WTC11 (cell line): ENCODE measurements around the gene RFPL1. TPM values are rescaled to one million over a fixed set of nuclear protein-coding genes. Genes with fewer than 3 reads are reported as not detected.

ENCODE experiments used
- ATAC-seq: fragments of 200-7000 bp; cut with Tn5 transposase; 2 replicates; pipeline ENCODE4 v1.10.0; 2021; ENCODE audit warnings: mild to moderate bottlenecking, moderate library complexity
- CTCF ChIA-PET: fragments of 300-600 bp; sonication (Branson Sonifier 250); formaldehyde crosslinking; loops from one replicate; lab custom pipeline; 2021; ENCODE audit warnings: antibody characterized with exemption; lab: Charles Lee
- POLR2A ChIA-PET: fragments of 350-600 bp; sonication (Branson Sonifier 250); formaldehyde crosslinking; loops from one replicate; lab custom pipeline; 2021; ENCODE audit warnings: antibody characterized with exemption; lab: Charles Lee
- DNase-seq: peaks from one replicate; pipeline ENCODE4 v3.0.0; 2021; ENCODE audit warnings: low spot score
- H3K27ac Mint-ChIP-seq: 2 replicates; pipeline ENCODE4 v1.8.0; 2021; ENCODE audit warnings: mixed read lengths
- H3K27me3 Mint-ChIP-seq: 2 replicates; pipeline ENCODE4 v1.8.0; 2021; ENCODE audit warnings: low read depth, mild to moderate bottlenecking, moderate library complexity, mixed read lengths
- H3K36me3 Mint-ChIP-seq: 2 replicates; pipeline ENCODE4 v1.8.0; 2021; ENCODE audit warnings: mixed read lengths
- H3K4me1 Mint-ChIP-seq: 2 replicates; pipeline ENCODE4 v1.8.0; 2022; ENCODE audit warnings: mixed read lengths
- H3K4me3 Mint-ChIP-seq: 2 replicates; pipeline ENCODE4 v1.8.0; 2021; ENCODE audit warnings: mild to moderate bottlenecking, moderate library complexity, mixed read lengths
- H3K9me3 Mint-ChIP-seq: 2 replicates; pipeline ENCODE4 v1.8.0; 2021; ENCODE audit warnings: mixed read lengths
- FOXK1 ChIP-seq: sonication (generic); formaldehyde crosslinking; IDR thresholded peaks from 2 replicates; pipeline ENCODE4 v1.8.0; 2022; ENCODE audit warnings: mild to moderate bottlenecking, moderate library complexity, missing genetic modification reagents
- GTF2I ChIP-seq: fragments of 250-450 bp; sonication (Bioruptor Pico); conservative IDR thresholded peaks from 2 replicates; pipeline ENCODE4 v1.4.0; 2021; ENCODE audit warnings: mild to moderate bottlenecking
- KAT7 ChIP-seq: sonication (generic); formaldehyde crosslinking; IDR thresholded peaks from 2 replicates; pipeline ENCODE4 v1.8.1; 2023; ENCODE audit warnings: missing genetic modification reagents, mild to moderate bottlenecking, borderline replicate concordance
- RELA ChIP-seq: sonication (generic); formaldehyde crosslinking; IDR thresholded peaks from 2 replicates; pipeline ENCODE4 v1.8.1; 2022; ENCODE audit warnings: missing genetic modification reagents, mild to moderate bottlenecking, borderline replicate concordance
- ZNF396 ChIP-seq: fragments of 250-450 bp; sonication (Bioruptor Pico); IDR thresholded peaks from 2 replicates; pipeline ENCODE4 v1.8.0; 2021; ENCODE audit warnings: mild to moderate bottlenecking, moderate library complexity, borderline replicate concordance
- total RNA-seq: library from RNA; stranded (reverse); gene quantifications from 3 replicates; pipeline ENCODE4 v1.2.3, GENCODE V29; 2021
- TF ChIP-seq, protein P1 (sequence below): sonication (generic); formaldehyde crosslinking; IDR thresholded peaks from 2 replicates; pipeline ENCODE4 v1.8.0; 2023; ENCODE audit warnings: missing genetic modification reagents, mild to moderate bottlenecking, borderline replicate concordance
- TF ChIP-seq, protein P2 (sequence below): sonication (generic); formaldehyde crosslinking; IDR thresholded peaks from 2 replicates; pipeline ENCODE4 v1.8.1; 2022; ENCODE audit warnings: missing genetic modification reagents, borderline replicate concordance
- TF ChIP-seq, protein P3 (sequence below): sonication (generic); formaldehyde crosslinking; IDR thresholded peaks from 2 replicates; pipeline ENCODE4 v1.8.1; 2022; ENCODE audit warnings: mild to moderate bottlenecking, missing genetic modification reagents, moderate library complexity, borderline replicate concordance
- TF ChIP-seq, protein P4 (sequence below): fragments of 200-600 bp; IDR thresholded peaks from 2 replicates; pipeline ENCODE4 v1.8.0; 2022; ENCODE audit warnings: antibody characterized with exemption
- TF ChIP-seq, protein P5 (sequence below): sonication (generic); formaldehyde crosslinking; IDR thresholded peaks from 2 replicates; pipeline ENCODE4 v1.8.1; 2023; ENCODE audit warnings: mild to moderate bottlenecking, missing genetic modification reagents
- TF ChIP-seq, protein P6 (sequence below): fragments of 250-450 bp; sonication (Bioruptor Pico); IDR thresholded peaks from 2 replicates; pipeline ENCODE4 v1.9.0; 2021; ENCODE audit warnings: moderate library complexity, mild to moderate bottlenecking, inconsistent platforms, borderline replicate concordance
- TF ChIP-seq, protein P7 (sequence below): sonication (generic); formaldehyde crosslinking; conservative IDR thresholded peaks from 2 replicates; pipeline ENCODE4 v1.8.1; 2022; ENCODE audit warnings: mild to moderate bottlenecking, missing genetic modification reagents

Gene RFPL1
- total RNA-seq, 1 experiment from 2014 or later, result not detected

DNA sequence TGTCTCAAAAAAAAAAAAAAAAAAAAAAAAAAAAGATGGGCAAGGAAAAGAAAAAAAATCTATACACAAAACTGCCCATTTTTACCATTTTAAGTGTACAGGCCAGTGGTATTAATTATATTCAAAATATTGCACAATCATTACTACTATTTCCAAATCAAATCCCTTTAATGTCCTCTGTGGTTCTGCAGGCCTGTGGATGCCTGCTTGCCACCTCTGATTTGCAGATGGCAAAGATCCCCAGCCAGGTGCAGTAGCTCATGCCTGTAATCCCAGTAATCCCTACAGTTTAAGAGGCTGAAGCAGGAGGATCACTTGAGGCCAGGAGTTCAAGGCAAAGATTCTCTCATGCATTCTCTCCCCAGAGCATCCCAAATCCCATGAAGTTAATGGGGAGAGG lies 20.2 kb downstream of the RFPL1 start (continued):
- TF ChIP-seq, protein P1, sequence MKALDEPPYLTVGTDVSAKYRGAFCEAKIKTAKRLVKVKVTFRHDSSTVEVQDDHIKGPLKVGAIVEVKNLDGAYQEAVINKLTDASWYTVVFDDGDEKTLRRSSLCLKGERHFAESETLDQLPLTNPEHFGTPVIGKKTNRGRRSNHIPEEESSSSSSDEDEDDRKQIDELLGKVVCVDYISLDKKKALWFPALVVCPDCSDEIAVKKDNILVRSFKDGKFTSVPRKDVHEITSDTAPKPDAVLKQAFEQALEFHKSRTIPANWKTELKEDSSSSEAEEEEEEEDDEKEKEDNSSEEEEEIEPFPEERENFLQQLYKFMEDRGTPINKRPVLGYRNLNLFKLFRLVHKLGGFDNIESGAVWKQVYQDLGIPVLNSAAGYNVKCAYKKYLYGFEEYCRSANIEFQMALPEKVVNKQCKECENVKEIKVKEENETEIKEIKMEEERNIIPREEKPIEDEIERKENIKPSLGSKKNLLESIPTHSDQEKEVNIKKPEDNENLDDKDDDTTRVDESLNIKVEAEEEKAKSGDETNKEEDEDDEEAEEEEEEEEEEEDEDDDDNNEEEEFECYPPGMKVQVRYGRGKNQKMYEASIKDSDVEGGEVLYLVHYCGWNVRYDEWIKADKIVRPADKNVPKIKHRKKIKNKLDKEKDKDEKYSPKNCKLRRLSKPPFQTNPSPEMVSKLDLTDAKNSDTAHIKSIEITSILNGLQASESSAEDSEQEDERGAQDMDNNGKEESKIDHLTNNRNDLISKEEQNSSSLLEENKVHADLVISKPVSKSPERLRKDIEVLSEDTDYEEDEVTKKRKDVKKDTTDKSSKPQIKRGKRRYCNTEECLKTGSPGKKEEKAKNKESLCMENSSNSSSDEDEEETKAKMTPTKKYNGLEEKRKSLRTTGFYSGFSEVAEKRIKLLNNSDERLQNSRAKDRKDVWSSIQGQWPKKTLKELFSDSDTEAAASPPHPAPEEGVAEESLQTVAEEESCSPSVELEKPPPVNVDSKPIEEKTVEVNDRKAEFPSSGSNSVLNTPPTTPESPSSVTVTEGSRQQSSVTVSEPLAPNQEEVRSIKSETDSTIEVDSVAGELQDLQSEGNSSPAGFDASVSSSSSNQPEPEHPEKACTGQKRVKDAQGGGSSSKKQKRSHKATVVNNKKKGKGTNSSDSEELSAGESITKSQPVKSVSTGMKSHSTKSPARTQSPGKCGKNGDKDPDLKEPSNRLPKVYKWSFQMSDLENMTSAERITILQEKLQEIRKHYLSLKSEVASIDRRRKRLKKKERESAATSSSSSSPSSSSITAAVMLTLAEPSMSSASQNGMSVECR (CRISPR knock-in tag), result no peak
- TF ChIP-seq, protein P2, sequence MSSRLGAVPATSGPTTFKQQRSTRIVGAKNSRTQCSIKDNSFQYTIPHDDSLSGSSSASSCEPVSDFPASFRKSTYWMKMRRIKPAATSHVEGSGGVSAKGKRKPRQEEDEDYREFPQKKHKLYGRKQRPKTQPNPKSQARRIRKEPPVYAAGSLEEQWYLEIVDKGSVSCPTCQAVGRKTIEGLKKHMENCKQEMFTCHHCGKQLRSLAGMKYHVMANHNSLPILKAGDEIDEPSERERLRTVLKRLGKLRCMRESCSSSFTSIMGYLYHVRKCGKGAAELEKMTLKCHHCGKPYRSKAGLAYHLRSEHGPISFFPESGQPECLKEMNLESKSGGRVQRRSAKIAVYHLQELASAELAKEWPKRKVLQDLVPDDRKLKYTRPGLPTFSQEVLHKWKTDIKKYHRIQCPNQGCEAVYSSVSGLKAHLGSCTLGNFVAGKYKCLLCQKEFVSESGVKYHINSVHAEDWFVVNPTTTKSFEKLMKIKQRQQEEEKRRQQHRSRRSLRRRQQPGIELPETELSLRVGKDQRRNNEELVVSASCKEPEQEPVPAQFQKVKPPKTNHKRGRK (CRISPR knock-in tag), result no peak

DNA sequence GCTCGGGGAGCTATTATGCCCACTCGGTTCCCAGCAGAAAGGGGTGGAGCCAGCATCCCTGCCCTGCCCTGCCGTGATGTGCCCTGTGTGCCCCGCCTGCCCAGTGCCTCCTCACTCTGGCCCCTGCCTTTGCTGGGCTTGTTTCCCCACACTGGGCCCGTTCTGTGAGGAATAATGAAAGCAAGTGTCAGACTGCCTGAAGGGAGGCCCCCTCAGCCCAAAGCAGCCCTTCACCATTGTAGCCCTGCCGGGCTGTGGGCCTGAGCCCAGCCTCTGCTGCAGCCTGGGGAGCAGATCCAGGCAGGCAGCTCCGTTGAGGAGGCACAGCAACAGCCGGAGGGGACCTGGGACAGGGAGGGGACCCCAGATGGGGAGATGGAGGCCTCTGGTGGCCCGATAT lies 21.4 kb downstream of the RFPL1 start:
- H3K27me3 Mint-ChIP-seq, result no peaks in the 10 kb centered on the region
- no peak overlapping the region for H3K4me3 Mint-ChIP-seq
- H3K9me3 Mint-ChIP-seq, result no peaks in the 10 kb centered on the region
- CTCF ChIA-PET, result interaction anchor here (1.0 kb wide), 1 partner anchor 64 kb away, joined by 3 read pairs; no protein-coding TSS in a partner anchor
- ATAC-seq, result peak; percentile 19
- no peaks in the 10 kb centered on the region for H3K36me3 Mint-ChIP-seq
- no peak overlapping the region for H3K27ac Mint-ChIP-seq
- no peak for DNase-seq
- peaks cover 10% of the 10 kb centered on the region for H3K4me1 Mint-ChIP-seq
- POLR2A ChIA-PET, result no interaction called here
- no peak for TF ChIP-seq FOXK1 (CRISPR knock-in tag)
- TF ChIP-seq ZNF396 (CRISPR knock-in tag), result no peak
- TF ChIP-seq, protein P3, sequence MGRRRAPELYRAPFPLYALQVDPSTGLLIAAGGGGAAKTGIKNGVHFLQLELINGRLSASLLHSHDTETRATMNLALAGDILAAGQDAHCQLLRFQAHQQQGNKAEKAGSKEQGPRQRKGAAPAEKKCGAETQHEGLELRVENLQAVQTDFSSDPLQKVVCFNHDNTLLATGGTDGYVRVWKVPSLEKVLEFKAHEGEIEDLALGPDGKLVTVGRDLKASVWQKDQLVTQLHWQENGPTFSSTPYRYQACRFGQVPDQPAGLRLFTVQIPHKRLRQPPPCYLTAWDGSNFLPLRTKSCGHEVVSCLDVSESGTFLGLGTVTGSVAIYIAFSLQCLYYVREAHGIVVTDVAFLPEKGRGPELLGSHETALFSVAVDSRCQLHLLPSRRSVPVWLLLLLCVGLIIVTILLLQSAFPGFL (CRISPR knock-in tag), result no peak
- TF ChIP-seq, protein P4, sequence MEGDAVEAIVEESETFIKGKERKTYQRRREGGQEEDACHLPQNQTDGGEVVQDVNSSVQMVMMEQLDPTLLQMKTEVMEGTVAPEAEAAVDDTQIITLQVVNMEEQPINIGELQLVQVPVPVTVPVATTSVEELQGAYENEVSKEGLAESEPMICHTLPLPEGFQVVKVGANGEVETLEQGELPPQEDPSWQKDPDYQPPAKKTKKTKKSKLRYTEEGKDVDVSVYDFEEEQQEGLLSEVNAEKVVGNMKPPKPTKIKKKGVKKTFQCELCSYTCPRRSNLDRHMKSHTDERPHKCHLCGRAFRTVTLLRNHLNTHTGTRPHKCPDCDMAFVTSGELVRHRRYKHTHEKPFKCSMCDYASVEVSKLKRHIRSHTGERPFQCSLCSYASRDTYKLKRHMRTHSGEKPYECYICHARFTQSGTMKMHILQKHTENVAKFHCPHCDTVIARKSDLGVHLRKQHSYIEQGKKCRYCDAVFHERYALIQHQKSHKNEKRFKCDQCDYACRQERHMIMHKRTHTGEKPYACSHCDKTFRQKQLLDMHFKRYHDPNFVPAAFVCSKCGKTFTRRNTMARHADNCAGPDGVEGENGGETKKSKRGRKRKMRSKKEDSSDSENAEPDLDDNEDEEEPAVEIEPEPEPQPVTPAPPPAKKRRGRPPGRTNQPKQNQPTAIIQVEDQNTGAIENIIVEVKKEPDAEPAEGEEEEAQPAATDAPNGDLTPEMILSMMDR, result no peak

DNA sequence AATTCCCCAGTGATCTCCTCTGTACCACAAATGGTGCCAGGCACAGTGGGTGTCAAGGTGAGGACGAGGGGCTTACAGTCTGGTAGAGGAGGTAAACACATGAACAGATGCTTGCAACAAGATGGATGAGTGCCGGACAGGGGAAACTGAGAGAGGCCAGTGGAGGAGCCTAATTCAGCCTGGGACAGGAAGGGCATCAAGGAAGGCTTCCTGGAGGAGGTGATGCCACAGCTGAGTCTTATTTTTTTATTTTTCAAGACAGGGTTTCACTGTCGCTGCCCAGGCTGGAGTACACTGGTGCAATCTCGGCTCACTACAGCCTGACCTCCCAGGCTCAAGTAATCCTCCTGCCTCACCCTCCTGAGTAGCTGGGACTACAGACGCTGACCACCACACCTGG lies 22.9 kb downstream of the RFPL1 start:
- no peaks in the 10 kb centered on the region for H3K27me3 Mint-ChIP-seq
- H3K4me1 Mint-ChIP-seq, result peaks cover 10% of the 10 kb centered on the region
- H3K9me3 Mint-ChIP-seq, result no peaks in the 10 kb centered on the region
- ATAC-seq (no peak), DNase-seq (no peak)
- no peaks in the 10 kb centered on the region for H3K36me3 Mint-ChIP-seq
- no peak overlapping the region for H3K27ac Mint-ChIP-seq
- H3K4me3 Mint-ChIP-seq, result no peak overlapping the region
- ChIA-PET POLR2A (no interaction called here), CTCF (interaction anchor here (0.7 to 1.0 kb wide), 3 partner anchors 9 to 1458 kb away, joined by 3 read pairs; no protein-coding TSS in a partner anchor)
- TF ChIP-seq RELA (CRISPR knock-in tag), result no peak
- TF ChIP-seq, protein P5, sequence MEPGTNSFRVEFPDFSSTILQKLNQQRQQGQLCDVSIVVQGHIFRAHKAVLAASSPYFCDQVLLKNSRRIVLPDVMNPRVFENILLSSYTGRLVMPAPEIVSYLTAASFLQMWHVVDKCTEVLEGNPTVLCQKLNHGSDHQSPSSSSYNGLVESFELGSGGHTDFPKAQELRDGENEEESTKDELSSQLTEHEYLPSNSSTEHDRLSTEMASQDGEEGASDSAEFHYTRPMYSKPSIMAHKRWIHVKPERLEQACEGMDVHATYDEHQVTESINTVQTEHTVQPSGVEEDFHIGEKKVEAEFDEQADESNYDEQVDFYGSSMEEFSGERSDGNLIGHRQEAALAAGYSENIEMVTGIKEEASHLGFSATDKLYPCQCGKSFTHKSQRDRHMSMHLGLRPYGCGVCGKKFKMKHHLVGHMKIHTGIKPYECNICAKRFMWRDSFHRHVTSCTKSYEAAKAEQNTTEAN (CRISPR knock-in tag), result no peak
- TF ChIP-seq GTF2I, result no peak
- TF ChIP-seq KAT7 (CRISPR knock-in tag), result no peak
- TF ChIP-seq, protein P6, sequence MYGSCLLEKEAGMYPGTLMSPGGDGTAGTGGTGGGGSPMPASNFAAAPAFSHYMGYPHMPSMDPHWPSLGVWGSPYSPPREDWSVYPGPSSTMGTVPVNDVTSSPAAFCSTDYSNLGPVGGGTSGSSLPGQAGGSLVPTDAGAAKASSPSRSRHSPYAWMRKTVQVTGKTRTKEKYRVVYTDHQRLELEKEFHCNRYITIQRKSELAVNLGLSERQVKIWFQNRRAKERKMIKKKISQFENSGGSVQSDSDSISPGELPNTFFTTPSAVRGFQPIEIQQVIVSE, result no peak
- TF ChIP-seq, protein P7, sequence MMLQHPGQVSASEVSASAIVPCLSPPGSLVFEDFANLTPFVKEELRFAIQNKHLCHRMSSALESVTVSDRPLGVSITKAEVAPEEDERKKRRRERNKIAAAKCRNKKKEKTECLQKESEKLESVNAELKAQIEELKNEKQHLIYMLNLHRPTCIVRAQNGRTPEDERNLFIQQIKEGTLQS (CRISPR knock-in tag), result no peak
- TF ChIP-seq, protein P4, result no peak
- TF ChIP-seq, protein P1 (CRISPR knock-in tag), result no peak
